GM12878 (cell line): ENCODE measurements around the gene SEMA3D. TPM values are rescaled to one million over a fixed set of nuclear protein-coding genes. Genes with fewer than 3 reads are reported as not detected.
A peak's percentile ranks its signal among the peaks of the same experiment; 100 is the strongest.

Experiments
- ATF3 ChIP-seq: IDR thresholded peaks from 2 replicates; pipeline ENCODE4 v1.6.1; 2011; ENCODE audit warnings: low read depth, mild to moderate bottlenecking, low read length, moderate library complexity, borderline replicate concordance; ENCODE audit errors: extremely low read depth
- BCL11A ChIP-seq: IDR thresholded peaks from 2 replicates; pipeline ENCODE4 v1.6.1; 2011; ENCODE audit warnings: low read depth, low read length
- BCL3 ChIP-seq: IDR thresholded peaks from 2 replicates; pipeline ENCODE4 v1.6.1; 2011; ENCODE audit warnings: borderline replicate concordance, low read depth, mild to moderate bottlenecking, moderate library complexity, low read length; ENCODE audit not compliant: insufficient read depth, poor library complexity, severe bottlenecking
- IRF4 ChIP-seq: IDR thresholded peaks from 2 replicates; pipeline ENCODE4 v1.6.1; 2011; ENCODE audit warnings: low read depth, low read length
- JUND ChIP-seq: IDR thresholded peaks from 2 replicates; pipeline ENCODE4 v1.6.1; 2012; ENCODE audit warnings: low read depth, mild to moderate bottlenecking, low read length, improper control_type of control experiment, moderate library complexity
- LARP7 ChIP-seq: fragments of 450-650 bp; IDR thresholded peaks from 2 replicates; pipeline ENCODE4 v1.6.1; 2017; ENCODE audit warnings: mild to moderate bottlenecking
- MEF2B ChIP-seq: fragments of 450-650 bp; IDR thresholded peaks from 2 replicates; pipeline ENCODE4 v1.6.1; 2018; ENCODE audit warnings: mild to moderate bottlenecking, moderate library complexity; ENCODE audit not compliant: partially characterized antibody, poor library complexity, severe bottlenecking
- MXI1 ChIP-seq: fragments of 150-350 bp; IDR thresholded peaks from 2 replicates; pipeline ENCODE4 v1.6.1; 2011; ENCODE audit warnings: low read depth, mild to moderate bottlenecking, inconsistent platforms, low read length, improper control_type of control experiment
- NRF1 ChIP-seq: conservative IDR thresholded peaks from 2 replicates; pipeline ENCODE4 v1.6.1; 2011; ENCODE audit warnings: mild to moderate bottlenecking, low read depth, low read length, improper control_type of control experiment
- PBX3 ChIP-seq: IDR thresholded peaks from 2 replicates; pipeline ENCODE4 v1.6.1; 2011; ENCODE audit warnings: mild to moderate bottlenecking, low read depth, low read length, moderate library complexity; ENCODE audit not compliant: insufficient replicate concordance
- PRDM15 ChIP-seq: fragments of 450-650 bp; formaldehyde crosslinking; IDR thresholded peaks from 2 replicates; pipeline ENCODE4 v1.4.0; 2020; ENCODE audit warnings: mild to moderate bottlenecking, moderate library complexity
- RAD21 ChIP-seq: IDR thresholded peaks from 2 replicates; pipeline ENCODE4 v1.6.1; 2011; ENCODE audit warnings: mild to moderate bottlenecking, low read depth, low read length, moderate library complexity; ENCODE audit not compliant: insufficient read depth
- RB1 ChIP-seq: fragments of 450-650 bp; formaldehyde crosslinking; IDR thresholded peaks from 2 replicates; pipeline ENCODE4 v1.6.1; 2017; ENCODE audit warnings: mild to moderate bottlenecking, borderline replicate concordance
- REST ChIP-seq: IDR thresholded peaks from 2 replicates; pipeline ENCODE4 v1.6.1; 2012; ENCODE audit warnings: mild to moderate bottlenecking, low read depth, low read length
- SREBF2 ChIP-seq: IDR thresholded peaks from 2 replicates; pipeline ENCODE4 v1.6.1; 2012; ENCODE audit warnings: mild to moderate bottlenecking, low read length
- STAT1 ChIP-seq: fragments of 450-650 bp; conservative IDR thresholded peaks from 2 replicates; pipeline ENCODE4 v1.6.1; 2014; ENCODE audit warnings: antibody characterized with exemption, mild to moderate bottlenecking
- TAF1 ChIP-seq: IDR thresholded peaks from 2 replicates; pipeline ENCODE4 v1.6.1; 2011; ENCODE audit warnings: mild to moderate bottlenecking, low read depth, low read length, borderline replicate concordance
- USF1 ChIP-seq: IDR thresholded peaks from 2 replicates; pipeline ENCODE4 v1.6.1; 2011; ENCODE audit warnings: borderline replicate concordance, low read depth, mild to moderate bottlenecking, moderate library complexity, mixed read lengths, low read length; ENCODE audit not compliant: insufficient read depth; ENCODE audit errors: extremely low read length
- ZBED1 ChIP-seq: IDR thresholded peaks from 2 replicates; pipeline ENCODE4 v1.6.1; 2016; ENCODE audit warnings: borderline replicate concordance
- polyA plus RNA-seq, 11 experiments: library from polyadenylated mRNA; depleted of rRNA in 4 of 11; unstranded in 6 of 11; stranded (reverse) in 5 of 11; fragments of >200 nt; fragmentation: Nextera tagmentation in 4 of 11; fragmentation: Illumina TruSeq in 1 of 11; extraction: Ambion mirVana in 4 of 11; extraction: Trizol in 1 of 11; gene quantifications; 1 replicate in 1 of 11; 2 replicates in 10 of 11; pipeline versions ENCODE4 v1.2.1 to v1.2.3, GENCODE V29; 2011 to 2016; ENCODE audit warnings: inconsistent platforms in 2 of 11, missing spikeins in 2 of 11, low read depth in 1 of 11
- total RNA-seq, 4 experiments: library from RNA; depleted of rRNA in 3 of 4; stranded (reverse); fragments of >200 nt in 3 of 4; fragmentation: Illumina TruSeq in 1 of 4; extraction: Trizol in 1 of 4; gene quantifications; 2 replicates each; pipeline versions ENCODE4 v1.2.1 to v1.2.3, GENCODE V29; 2013 to 2021

SEMA3D gene
- total and polyA plus RNA-seq, 10 of the 15 experiments (the other 5 are each of a cell fraction or from before 2014, with no cell fraction given): 0.04 TPM; not detected in 9

- TF ChIP-seq ATF3 (no peak), RB1 (no peak), PRDM15 (CRISPR knock-in tag) (no peak), NRF1 (no peak), REST (no peak), IRF4 (peak; percentile 41; the same call in 1 of the 2 replicates), BCL3 (no peak), USF1 (no peak), BCL11A (no peak; the same call in none of the 2 replicates), SREBF2 (no peak), MEF2B (no peak), MXI1 (no peak), TAF1 (no peak), JUND (0 out of 2 replicates have a peak, but pooled peaks have one; percentile 35), STAT1 (no peak), ZBED1 (no peak), LARP7 (no peak), PBX3 (no peak), RAD21 (no peak)
Measured at GRCh38 chr7:85215098-85215497, 28.2 kb upstream of the SEMA3D start (continued).
